ENCODE results near the gene EFNA4.

EFNA4 gene

GRCh38 chr1:155085504-155086127 is 22.1 kb downstream of the EFNA4 start:
- Histone ChIP-seq H3K27me3 (peaks cover 24% of the 10 kb centered on the region), H3K36me3 (no peaks in the 10 kb centered on the region), H3K4me3 (ENCODE audit: low read depth, low read length) (peak overlapping the region; percentile 77), H3K9me3 (no peaks in the 10 kb centered on the region), H3K4me1 (peaks cover 5% of the 10 kb centered on the region)
- no peak for TF ChIP-seq CTCF (IDR thresholded peaks at IDR 0.05; ENCODE audit: low read depth, low read length)
- DNase-seq = no peak

GRCh38 chr1:155086128-155086741 is 22.7 kb downstream of the EFNA4 start:
- H3K36me3 ChIP-seq = no peaks in the 10 kb centered on the region
- no peaks in the 10 kb centered on the region for H3K9me3 ChIP-seq
- peaks cover 18% of the 10 kb centered on the region for H3K27me3 ChIP-seq
- TF ChIP-seq CTCF (IDR thresholded peaks at IDR 0.05; ENCODE audit: low read depth, low read length) = peak; percentile 84
- peak; percentile 78 for DNase-seq
- H3K4me1 ChIP-seq = peaks cover 9% of the 10 kb centered on the region
- peak overlapping the region; percentile 77 for H3K4me3 ChIP-seq (ENCODE audit: low read depth, low read length)

GRCh38 chr1:155086856-155087535 is 23.5 kb downstream of the EFNA4 start:
- peaks cover 9% of the 10 kb centered on the region for H3K4me1 ChIP-seq
- DNase-seq = no peak
- no peaks in the 10 kb centered on the region for H3K9me3 ChIP-seq
- peaks cover 10% of the 10 kb centered on the region for H3K27me3 ChIP-seq
- H3K4me3 ChIP-seq (ENCODE audit: low read depth, low read length) = no peak overlapping the region
- peak; percentile 22; the same call in 1 of the 2 replicates for TF ChIP-seq CTCF (IDR thresholded peaks at IDR 0.05; ENCODE audit: low read depth, low read length)
- H3K36me3 ChIP-seq = no peaks in the 10 kb centered on the region

- Histone ChIP-seq H3K9me3 (no peaks in the 10 kb centered on the region), H3K4me3 (ENCODE audit: low read depth, low read length) (peak overlapping the region; percentile 27), H3K36me3 (no peaks in the 10 kb centered on the region), H3K27me3 (no peaks in the 10 kb centered on the region; the same call in 1 of the 2 replicates), H3K4me1 (peaks cover 17% of the 10 kb centered on the region)
- peak; percentile 91 for DNase-seq
- TF ChIP-seq CTCF (IDR thresholded peaks at IDR 0.05; ENCODE audit: low read depth, low read length) = peak; percentile 96
These were observed 27.8 kb downstream of the EFNA4 start for GRCh38 chr1:155091071-155092051.

GRCh38 chr1:155092131-155092530 is 28.6 kb downstream of the EFNA4 start:
- Histone ChIP-seq H3K27me3 (no peaks in the 10 kb centered on the region; the same call in 1 of the 2 replicates), H3K4me3 (ENCODE audit: low read depth, low read length) (no peak overlapping the region), H3K4me1 (peaks cover 17% of the 10 kb centered on the region), H3K9me3 (no peaks in the 10 kb centered on the region), H3K36me3 (no peaks in the 10 kb centered on the region)
- DNase-seq = no peak
- no peak for TF ChIP-seq CTCF (IDR thresholded peaks at IDR 0.05; ENCODE audit: low read depth, low read length)
